H1 (cell line): ENCODE measurements around the gene ZNF101.

ENCODE experiments used
- POLR2AphosphoS5 ChIP-seq: IDR thresholded peaks from 2 replicates; pipeline ENCODE4 v1.6.1; 2011; ENCODE audit warnings: low read depth, low read length
- TAF7 ChIP-seq: optimal IDR thresholded peaks from 2 replicates; pipeline ENCODE3; 2011; ENCODE audit warnings: low read depth, mild to moderate bottlenecking, inconsistent platforms, low read length, moderate library complexity, borderline replicate concordance

- no peak for TF ChIP-seq POLR2AphosphoS5
- TF ChIP-seq TAF7: no peak
Observed at GRCh38 chr19:19696386-19696785, 27.7 kb downstream of the ZNF101 start.
